ENCODE measurements around the gene ABL1.

The ABL1 gene

GRCh38 chr9:130894546-130894945 lies 59.5 kb downstream of the ABL1 start:
- TF ChIP-seq POLR2A (IDR thresholded peaks at IDR 0.05; ENCODE audit: extremely low read depth, insufficient read length) (no peak), MYC (IDR thresholded peaks at IDR 0.05; ENCODE audit: low read depth, low read length) (no peak), MAX (IDR thresholded peaks at IDR 0.05; ENCODE audit: low read depth, low read length) (no peak), CTCF (IDR thresholded peaks at IDR 0.05; ENCODE audit: low read depth, low read length) (no peak)
- DNase-seq (ENCODE audit: low read depth), result no peak
- no peak overlapping the region for H3K4me3 ChIP-seq (ENCODE audit: low read depth, low read length)

GRCh38 chr9:130895038-130895437 lies 60.0 kb downstream of the ABL1 start:
- no peak for TF ChIP-seq MYC (IDR thresholded peaks at IDR 0.05; ENCODE audit: low read depth, low read length)
- no peak for TF ChIP-seq MAX (IDR thresholded peaks at IDR 0.05; ENCODE audit: low read depth, low read length)
- no peak for TF ChIP-seq POLR2A (IDR thresholded peaks at IDR 0.05; ENCODE audit: extremely low read depth, insufficient read length)
- TF ChIP-seq CTCF (IDR thresholded peaks at IDR 0.05; ENCODE audit: low read depth, low read length), result no peak
- DNase-seq (ENCODE audit: low read depth), result no peak
- H3K4me3 ChIP-seq (ENCODE audit: low read depth, low read length), result no peak overlapping the region

GRCh38 chr9:130895481-130896232 lies 60.6 kb downstream of the ABL1 start:
- no peak overlapping the region for H3K4me3 ChIP-seq (ENCODE audit: low read depth, low read length)
- no peak for TF ChIP-seq POLR2A (IDR thresholded peaks at IDR 0.05; ENCODE audit: extremely low read depth, insufficient read length)
- no peak for TF ChIP-seq CTCF (IDR thresholded peaks at IDR 0.05; ENCODE audit: low read depth, low read length)
- TF ChIP-seq MAX (IDR thresholded peaks at IDR 0.05; ENCODE audit: low read depth, low read length), result no peak
- TF ChIP-seq MYC (IDR thresholded peaks at IDR 0.05; ENCODE audit: low read depth, low read length), result no peak
- DNase-seq (ENCODE audit: low read depth), result no peak

GRCh38 chr9:130896233-130897014 lies 61.4 kb downstream of the ABL1 start, which contains the start of gene QRFP:
Gene QRFP, minus strand, starts transcription at chr9:130896812. Its CDS starts 2,974 bp downstream, at chr9:130893838.
- no peak within 1 kb of the TSS for H3K4me3 ChIP-seq (ENCODE audit: low read depth, low read length)
- no peak for DNase-seq (ENCODE audit: low read depth)
- TF ChIP-seq POLR2A (IDR thresholded peaks at IDR 0.05; ENCODE audit: extremely low read depth, insufficient read length), result no peak
- no peak for TF ChIP-seq CTCF (IDR thresholded peaks at IDR 0.05; ENCODE audit: low read depth, low read length)
- TF ChIP-seq MAX (IDR thresholded peaks at IDR 0.05; ENCODE audit: low read depth, low read length), result no peak
- TF ChIP-seq MYC (IDR thresholded peaks at IDR 0.05; ENCODE audit: low read depth, low read length), result no peak

GRCh38 chr9:130897105-130897751 lies 62.2 kb downstream of the ABL1 start:
- TF ChIP-seq MYC (IDR thresholded peaks at IDR 0.05; ENCODE audit: low read depth, low read length) (no peak), POLR2A (IDR thresholded peaks at IDR 0.05; ENCODE audit: extremely low read depth, insufficient read length) (no peak), CTCF (IDR thresholded peaks at IDR 0.05; ENCODE audit: low read depth, low read length) (no peak), MAX (IDR thresholded peaks at IDR 0.05; ENCODE audit: low read depth, low read length) (no peak)
- no peak overlapping the region for H3K4me3 ChIP-seq (ENCODE audit: low read depth, low read length)
- DNase-seq (ENCODE audit: low read depth), result no peak

Measured in NB4 (cell line).